Tibial nerve (tissue), 4 donors: ENCODE measurements around the gene DNAJC12. TPM values are rescaled to one million over a fixed set of nuclear protein-coding genes. Genes with fewer than 3 reads are reported as not detected.
"Not testable (repeated sequence)": the region's sequence is repeated elsewhere in the genome, so short reads cannot be mapped to it uniquely, and the experiment has no call there.

Experiments
- DNase-seq, 2 donors: peaks; one replicate each; pipeline ENCODE4 v3.0.0-alpha.2; 2019; ENCODE audit warnings: low spot score in 2 of 2
- H3K27ac ChIP-seq, 4 donors: fragments of 200-600 bp; sonication (generic) in 3 of 4; one replicate each; pipeline ENCODE4 v1.5.1; 2017 to 2019; ENCODE audit warnings: mild to moderate bottlenecking in 1 of 4
- H3K27me3 ChIP-seq, 2 donors: fragments of 200-600 bp; sonication (generic) in 1 of 2; one replicate each; pipeline versions ENCODE4 v1.5.1 to v1.6.0; 2017 to 2019
- H3K36me3 ChIP-seq, 3 donors: fragments of 200-600 bp; sonication (generic); one replicate each; pipeline ENCODE4 v1.5.1; 2018 to 2019
- H3K4me1 ChIP-seq, 4 donors: fragments of 200-600 bp; sonication (generic) in 3 of 4; one replicate each; pipeline ENCODE4 v1.5.1; 2017 to 2019
- H3K4me3 ChIP-seq, 4 donors: fragments of 200-600 bp; sonication (generic) in 3 of 4; one replicate each; pipeline ENCODE4 v1.5.1; 2017 to 2019; ENCODE audit warnings: mild to moderate bottlenecking in 1 of 4, moderate library complexity in 1 of 4
- H3K9me3 ChIP-seq, 4 donors: fragments of 200-600 bp; sonication (generic) in 3 of 4; one replicate each; pipeline ENCODE4 v1.5.1; 2017 to 2019
- EP300 ChIP-seq, 2 donors: sonication (generic); formaldehyde crosslinking; IDR thresholded peaks; one replicate each; pipeline ENCODE4 v1.6.1; 2017; ENCODE audit warnings: antibody characterized with exemption in 2 of 2, mild to moderate bottlenecking in 1 of 2
- POLR2A ChIP-seq, 2 donors: fragments of 450-650 bp; IDR thresholded peaks; one replicate each; pipeline ENCODE4 v1.6.1; 2017; ENCODE audit warnings: antibody characterized with exemption in 2 of 2, mild to moderate bottlenecking in 2 of 2, moderate library complexity in 2 of 2
- WGBS, 2 donors: methylation state at CpG; one replicate each; pipeline ENCODE4 v1.1.5; 2018; 5-methylcytosine and 5-hydroxymethylcytosine counted together
- total RNA-seq, 4 donors: library from RNA; depleted of rRNA; stranded (reverse); fragments of >200 nt; gene quantifications; one replicate each; pipeline ENCODE4 v1.1.0, GENCODE V29; 2016
- TF ChIP-seq, protein P1 (sequence below), 5 experiments: fragments of 200-600 bp in 3 of 5; fragments of 450-650 bp in 2 of 5; sonication (generic) in 3 of 5; IDR thresholded peaks; one replicate each; pipeline ENCODE4 v1.5.1; 2016 to 2019; ENCODE audit warnings: antibody characterized with exemption in 5 of 5, mild to moderate bottlenecking in 3 of 5, moderate library complexity in 2 of 5

DNAJC12 gene
- total RNA-seq, 4 donors from 2014 or later: 1.2 to 5.4 (median 3.3) TPM

DNA sequence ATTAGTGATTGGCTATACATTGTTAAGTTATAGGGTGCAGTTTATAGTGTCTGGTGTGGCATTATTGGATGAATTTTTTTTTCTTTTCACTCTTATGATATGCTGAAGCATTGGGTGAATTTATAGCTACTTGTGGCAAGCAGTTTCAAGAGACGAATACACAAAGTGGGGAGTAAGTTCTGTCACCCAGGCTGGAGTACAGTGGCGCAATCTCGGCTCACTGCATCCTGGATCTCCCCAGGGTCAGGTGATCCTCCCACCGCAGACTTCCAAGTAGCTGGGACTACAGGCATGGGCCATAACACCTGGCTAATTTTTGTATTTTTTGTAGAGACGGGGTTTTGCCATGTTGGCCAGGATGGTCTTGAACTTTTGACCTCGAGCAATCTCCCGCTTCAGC is 40.1 kb upstream of the DNAJC12 start:
- WGBS, 2 donors: 85 to 90% methylated on average over 7 of the region's 7 CpGs
- Histone ChIP-seq H3K4me1 (no peaks in the 10 kb centered on the region), H3K36me3 (no peaks in the 10 kb centered on the region), H3K4me3 (no peak overlapping the region), H3K9me3 (no peaks in the 10 kb centered on the region), H3K27ac (no peak overlapping the region), H3K27me3 (no peaks in the 10 kb centered on the region)
- TF ChIP-seq, protein P1, sequence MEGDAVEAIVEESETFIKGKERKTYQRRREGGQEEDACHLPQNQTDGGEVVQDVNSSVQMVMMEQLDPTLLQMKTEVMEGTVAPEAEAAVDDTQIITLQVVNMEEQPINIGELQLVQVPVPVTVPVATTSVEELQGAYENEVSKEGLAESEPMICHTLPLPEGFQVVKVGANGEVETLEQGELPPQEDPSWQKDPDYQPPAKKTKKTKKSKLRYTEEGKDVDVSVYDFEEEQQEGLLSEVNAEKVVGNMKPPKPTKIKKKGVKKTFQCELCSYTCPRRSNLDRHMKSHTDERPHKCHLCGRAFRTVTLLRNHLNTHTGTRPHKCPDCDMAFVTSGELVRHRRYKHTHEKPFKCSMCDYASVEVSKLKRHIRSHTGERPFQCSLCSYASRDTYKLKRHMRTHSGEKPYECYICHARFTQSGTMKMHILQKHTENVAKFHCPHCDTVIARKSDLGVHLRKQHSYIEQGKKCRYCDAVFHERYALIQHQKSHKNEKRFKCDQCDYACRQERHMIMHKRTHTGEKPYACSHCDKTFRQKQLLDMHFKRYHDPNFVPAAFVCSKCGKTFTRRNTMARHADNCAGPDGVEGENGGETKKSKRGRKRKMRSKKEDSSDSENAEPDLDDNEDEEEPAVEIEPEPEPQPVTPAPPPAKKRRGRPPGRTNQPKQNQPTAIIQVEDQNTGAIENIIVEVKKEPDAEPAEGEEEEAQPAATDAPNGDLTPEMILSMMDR (IDR thresholded peaks at IDR 0.05): no peak
- TF ChIP-seq EP300 (IDR thresholded peaks at IDR 0.05): no peak
- TF ChIP-seq POLR2A (IDR thresholded peaks at IDR 0.05): no peak
- DNase-seq: no peak

DNA sequence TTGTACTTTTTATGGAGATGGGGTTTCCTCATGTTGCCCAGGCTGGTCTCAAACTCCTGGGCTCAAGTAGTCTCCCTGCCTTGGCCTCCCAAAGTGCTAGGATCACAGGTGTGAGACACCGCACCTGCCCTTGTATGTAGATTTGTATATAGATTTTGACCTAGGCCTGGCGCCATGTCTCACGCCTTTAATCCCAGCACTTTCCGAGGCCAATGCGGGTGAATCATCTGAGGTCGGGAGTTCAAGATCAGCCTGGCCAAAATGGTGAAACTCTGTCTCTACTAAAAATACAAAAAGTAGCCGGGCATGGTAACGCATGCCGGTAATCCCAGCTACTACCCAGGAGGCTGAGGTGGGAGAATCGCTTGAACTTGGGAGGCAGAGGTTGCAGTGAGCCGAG is 39.4 kb upstream of the DNAJC12 start:
- DNase-seq, H3K4me1 ChIP-seq, H3K9me3 ChIP-seq, H3K27ac ChIP-seq, H3K4me3 ChIP-seq, H3K27me3 ChIP-seq, H3K36me3 ChIP-seq: not testable (repeated sequence)
- WGBS, 2 donors: 88 to 96% methylated on average over 11 of the region's 11 CpGs

DNA sequence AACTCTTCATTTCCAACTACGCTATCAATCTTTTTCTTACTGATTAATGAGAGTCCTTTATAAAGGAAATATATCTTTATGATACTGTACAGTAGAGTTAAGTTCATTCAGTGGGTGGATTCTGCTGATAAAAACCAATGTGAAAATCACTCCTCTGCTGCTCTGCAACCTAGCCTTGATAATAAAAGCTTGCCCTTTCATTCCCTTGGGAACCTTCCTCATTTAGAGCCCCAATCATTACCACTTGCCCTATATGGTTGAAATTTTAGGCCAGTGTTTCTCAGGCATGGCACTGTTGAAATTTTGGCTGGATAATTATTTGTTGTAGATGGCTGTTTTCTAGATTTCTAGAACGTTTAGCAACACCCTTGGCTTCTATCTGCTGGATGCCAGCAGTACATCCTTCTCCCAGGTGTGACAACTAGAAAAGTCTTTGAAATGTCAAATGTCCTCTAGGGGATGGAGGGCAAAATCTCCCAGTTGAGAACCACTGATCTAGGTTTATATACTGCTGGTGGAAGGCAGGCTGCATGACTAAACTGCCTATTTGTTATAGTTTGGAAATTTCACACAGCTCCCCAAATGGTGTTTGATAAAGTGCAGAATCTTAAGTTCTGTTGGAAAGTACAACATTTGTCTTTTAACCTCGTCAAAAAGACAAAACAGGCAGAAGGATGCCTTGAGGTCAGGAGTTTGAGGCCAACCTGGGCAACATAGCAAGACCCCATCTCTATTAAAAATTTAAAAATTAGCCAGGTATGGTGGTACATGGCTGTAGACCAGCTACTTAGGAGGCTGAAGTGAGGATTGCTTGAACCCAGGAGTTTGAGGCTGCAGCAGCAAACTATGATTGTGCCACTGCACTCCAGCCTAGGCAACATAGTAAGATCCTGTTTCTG is 37.6 kb upstream of the DNAJC12 start:
- H3K36me3 ChIP-seq: no peaks in the 10 kb centered on the region
- no peaks in the 10 kb centered on the region for H3K27me3 ChIP-seq
- no peaks in the 10 kb centered on the region for H3K4me1 ChIP-seq
- no peak overlapping the region for H3K27ac ChIP-seq
- no peaks in the 10 kb centered on the region for H3K9me3 ChIP-seq
- no peak overlapping the region for H3K4me3 ChIP-seq
- 66 to 69% methylated on average over 3 of the region's 3 CpGs for WGBS, 2 donors
- TF ChIP-seq POLR2A (IDR thresholded peaks at IDR 0.05): no peak
- no peak for TF ChIP-seq EP300 (IDR thresholded peaks at IDR 0.05)
- TF ChIP-seq, protein P1 (IDR thresholded peaks at IDR 0.05): no peak
- DNase-seq: no peak

DNA sequence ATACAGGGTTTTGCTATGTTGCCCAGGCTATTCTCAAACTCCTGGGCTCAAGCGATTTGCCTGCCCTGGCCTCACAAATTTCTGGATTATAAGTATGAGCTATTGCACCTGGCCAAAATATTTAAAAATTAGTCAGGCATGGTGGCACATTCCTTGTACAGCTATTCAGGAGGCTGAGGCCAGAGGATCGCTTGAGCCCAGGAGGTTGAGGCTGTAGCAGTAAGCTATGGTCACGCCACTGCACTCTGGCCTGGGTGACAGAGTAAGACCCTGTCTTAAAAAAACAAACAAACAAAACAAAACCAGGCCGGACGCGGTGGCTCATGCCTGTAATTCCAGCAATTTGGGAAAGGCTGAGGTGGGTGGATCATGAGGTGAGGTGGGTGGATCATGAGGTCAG is 32.0 kb upstream of the DNAJC12 start:
- 90 to 91% methylated on average over 6 of the region's 6 CpGs for WGBS, 2 donors
- H3K4me1 ChIP-seq: no peaks in the 10 kb centered on the region
- no peak for DNase-seq

DNA sequence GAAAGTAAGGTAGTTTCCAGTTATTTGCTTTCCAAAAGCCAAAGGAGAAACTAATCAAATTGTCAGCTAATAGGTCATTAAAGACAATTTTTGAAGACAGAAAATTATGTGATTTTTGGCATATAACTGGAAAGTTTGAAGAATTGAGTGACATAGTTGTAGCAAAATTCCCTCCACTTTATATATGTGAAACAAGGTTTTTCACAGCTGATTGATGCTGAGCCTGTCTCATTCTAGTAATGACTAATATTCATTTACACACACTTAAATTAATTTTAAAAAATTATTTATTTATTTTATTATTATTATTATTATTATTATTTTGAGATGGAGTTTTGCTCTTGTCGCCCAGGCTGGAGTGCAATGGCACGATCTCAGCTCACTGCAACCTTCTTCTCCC is 30.1 kb upstream of the DNAJC12 start:
- Histone ChIP-seq H3K36me3 (no peaks in the 10 kb centered on the region), H3K9me3 (no peaks in the 10 kb centered on the region), H3K27ac (no peak overlapping the region), H3K4me3 (no peak overlapping the region), H3K4me1 (no peaks in the 10 kb centered on the region), H3K27me3 (no peaks in the 10 kb centered on the region)
- DNase-seq: no peak
- WGBS, 2 donors: 94 to 95% methylated on average over 2 of the region's 2 CpGs
- TF ChIP-seq EP300 (IDR thresholded peaks at IDR 0.05) (no peak), POLR2A (IDR thresholded peaks at IDR 0.05) (no peak)
- TF ChIP-seq, protein P1 (IDR thresholded peaks at IDR 0.05): no peak

More for the DNA sequence above, 32.0 kb upstream of the DNAJC12 start:
- no peaks in the 10 kb centered on the region for H3K9me3 ChIP-seq
- no peaks in the 10 kb centered on the region for H3K36me3 ChIP-seq
- H3K27ac ChIP-seq: no peak overlapping the region
- H3K4me3 ChIP-seq: no peak overlapping the region
- TF ChIP-seq POLR2A (IDR thresholded peaks at IDR 0.05) (no peak), EP300 (IDR thresholded peaks at IDR 0.05) (no peak)
- TF ChIP-seq, protein P1 (IDR thresholded peaks at IDR 0.05): no peak
- H3K27me3 ChIP-seq: no peaks in the 10 kb centered on the region
